HEK293 (cell line): ENCODE measurements around the gene AHRR.

Experiments used
- BCL11B ChIP-seq: fragments of 450-650 bp; formaldehyde crosslinking; IDR thresholded peaks from 2 replicates; pipeline ENCODE4 v1.5.1; 2016; ENCODE audit warnings: low read depth, missing biosample characterization, missing genetic modification characterization
- CTCF ChIP-seq: fragments of 450-650 bp; formaldehyde crosslinking; IDR thresholded peaks from 2 replicates; pipeline ENCODE4 v1.5.1; 2016; ENCODE audit warnings: missing biosample characterization, missing genetic modification characterization
- GLI4 ChIP-seq: fragments of 450-650 bp; formaldehyde crosslinking; IDR thresholded peaks from 2 replicates; pipeline ENCODE4 v1.5.1; 2016; ENCODE audit warnings: missing biosample characterization, missing genetic modification characterization
- HOXC10 ChIP-seq: sonication (generic); formaldehyde crosslinking; IDR thresholded peaks from 2 replicates; pipeline ENCODE4 v1.8.1; 2023; ENCODE audit warnings: mild to moderate bottlenecking, missing genetic modification reagents
- KLF17 ChIP-seq: fragments of 450-650 bp; formaldehyde crosslinking; IDR thresholded peaks from 2 replicates; pipeline ENCODE4 v1.5.1; 2016; ENCODE audit warnings: missing biosample characterization, missing genetic modification characterization
- KLF7 ChIP-seq: fragments of 450-650 bp; formaldehyde crosslinking; IDR thresholded peaks from 2 replicates; pipeline ENCODE4 v1.5.1; 2016; ENCODE audit warnings: missing biosample characterization, missing genetic modification characterization, borderline replicate concordance
- KLF9 ChIP-seq: fragments of 450-650 bp; formaldehyde crosslinking; IDR thresholded peaks from 2 replicates; pipeline ENCODE4 v1.5.1; 2016; ENCODE audit warnings: missing biosample characterization, missing genetic modification characterization, low read depth
- REST ChIP-seq: fragments of 450-650 bp; formaldehyde crosslinking; IDR thresholded peaks from 2 replicates; pipeline ENCODE4 v1.5.1; 2016; ENCODE audit warnings: missing biosample characterization, missing genetic modification characterization
- SCRT2 ChIP-seq: fragments of 450-650 bp; formaldehyde crosslinking; IDR thresholded peaks from 2 replicates; pipeline ENCODE4 v1.5.1; 2016; ENCODE audit warnings: missing biosample characterization, missing genetic modification characterization
- TCF7L2 ChIP-seq: IDR thresholded peaks from 2 replicates; pipeline ENCODE4 v1.6.1; 2011; ENCODE audit warnings: low read depth, mild to moderate bottlenecking, inconsistent platforms, low read length, moderate library complexity, borderline replicate concordance
- YY1 ChIP-seq: fragments of 450-650 bp; formaldehyde crosslinking; IDR thresholded peaks from 2 replicates; pipeline ENCODE4 v1.5.1; 2018; ENCODE audit warnings: missing biosample characterization, missing genetic modification characterization
- YY2 ChIP-seq: fragments of 450-650 bp; formaldehyde crosslinking; IDR thresholded peaks from 2 replicates; pipeline ENCODE4 v1.5.1; 2016; ENCODE audit warnings: missing biosample characterization, missing genetic modification characterization
- ZBTB1 ChIP-seq: fragments of 450-650 bp; formaldehyde crosslinking; IDR thresholded peaks from 2 replicates; pipeline ENCODE4 v1.5.1; 2016; ENCODE audit warnings: missing biosample characterization, missing genetic modification characterization
- ZFHX2 ChIP-seq: fragments of 450-650 bp; formaldehyde crosslinking; conservative IDR thresholded peaks from 2 replicates; pipeline ENCODE4 v1.5.1; 2016; ENCODE audit warnings: missing biosample characterization, missing genetic modification characterization
- ZNF148 ChIP-seq: fragments of 450-650 bp; formaldehyde crosslinking; IDR thresholded peaks from 2 replicates; pipeline ENCODE4 v1.5.0; 2017; ENCODE audit warnings: missing biosample characterization, missing genetic modification characterization, borderline replicate concordance
- ZNF155 ChIP-seq: fragments of 450-650 bp; formaldehyde crosslinking; IDR thresholded peaks from 2 replicates; pipeline ENCODE4 v1.5.1; 2016; ENCODE audit warnings: missing biosample characterization, missing genetic modification characterization
- ZNF169 ChIP-seq: fragments of 450-650 bp; formaldehyde crosslinking; IDR thresholded peaks from 2 replicates; pipeline ENCODE4 v1.5.1; 2016; ENCODE audit warnings: missing biosample characterization, missing genetic modification characterization
- ZNF184 ChIP-seq: fragments of 450-650 bp; IDR thresholded peaks from 2 replicates; pipeline ENCODE4 v1.5.1; 2018; ENCODE audit warnings: missing biosample characterization, mild to moderate bottlenecking, missing genetic modification characterization
- ZNF211 ChIP-seq: fragments of 450-650 bp; formaldehyde crosslinking; IDR thresholded peaks from 2 replicates; pipeline ENCODE4 v1.5.1; 2016; ENCODE audit warnings: low read depth, missing biosample characterization, missing genetic modification characterization
- ZNF248 ChIP-seq: fragments of 450-650 bp; formaldehyde crosslinking; IDR thresholded peaks from 2 replicates; pipeline ENCODE4 v1.5.1; 2017; ENCODE audit warnings: missing biosample characterization, missing genetic modification characterization
- ZNF280D ChIP-seq: fragments of 450-650 bp; formaldehyde crosslinking; IDR thresholded peaks from 2 replicates; pipeline ENCODE4 v1.5.1; 2016; ENCODE audit warnings: missing biosample characterization, missing genetic modification characterization
- ZNF362 ChIP-seq: fragments of 450-650 bp; formaldehyde crosslinking; IDR thresholded peaks from 2 replicates; pipeline ENCODE4 v1.5.1; 2016; ENCODE audit warnings: missing biosample characterization, missing genetic modification characterization
- ZNF366 ChIP-seq: fragments of 450-650 bp; formaldehyde crosslinking; conservative IDR thresholded peaks from 2 replicates; pipeline ENCODE4 v1.5.1; 2016; ENCODE audit warnings: missing biosample characterization, missing genetic modification characterization
- ZNF423 ChIP-seq: fragments of 450-650 bp; formaldehyde crosslinking; IDR thresholded peaks from 2 replicates; pipeline ENCODE4 v1.5.1; 2016; ENCODE audit warnings: missing biosample characterization, missing genetic modification characterization
- ZNF830 ChIP-seq: fragments of 450-650 bp; IDR thresholded peaks from 2 replicates; pipeline ENCODE4 v1.5.0; 2018; ENCODE audit warnings: missing biosample characterization, missing genetic modification characterization, low read depth, mild to moderate bottlenecking, moderate library complexity
- ZSCAN30 ChIP-seq: fragments of 450-650 bp; IDR thresholded peaks from 2 replicates; pipeline ENCODE4 v1.5.1; 2018; ENCODE audit warnings: missing biosample characterization, mild to moderate bottlenecking, missing genetic modification characterization, moderate library complexity

Gene AHRR

GRCh38 chr5:399296-400281 is 78.1 kb downstream of the AHRR start (continued):
- TF ChIP-seq ZNF280D (tag by site-specific recombination) (no peak), ZNF362 (tag by site-specific recombination) (no peak), ZFHX2 (tag by site-specific recombination) (peak; percentile 93), YY1 (tag by site-specific recombination) (0 out of 2 replicates have a peak, but pooled peaks have one; percentile 34), ZNF248 (tag by site-specific recombination) (no peak), ZNF169 (tag by site-specific recombination) (no peak), KLF7 (tag by site-specific recombination) (peak; percentile 35; the same call in 1 of the 2 replicates), KLF17 (tag by site-specific recombination) (peak; percentile 62), ZNF211 (tag by site-specific recombination) (no peak), GLI4 (tag by site-specific recombination) (no peak), ZNF423 (tag by site-specific recombination) (peak; percentile 89), ZNF366 (tag by site-specific recombination) (peak; percentile 92), TCF7L2 (peak; percentile 91), BCL11B (tag by site-specific recombination) (no peak; the same call in 1 of the 2 replicates), YY2 (tag by site-specific recombination) (no peak), SCRT2 (no peak), KLF9 (tag by site-specific recombination) (peak; percentile 11; the same call in 1 of the 2 replicates), REST (peak; percentile 46; the same call in 1 of the 2 replicates), ZBTB1 (tag by site-specific recombination) (0 out of 2 replicates have a peak, but pooled peaks have one; percentile 19), ZNF155 (tag by site-specific recombination) (no peak), ZSCAN30 (peak; percentile 91), ZNF830 (no peak), HOXC10 (CRISPR knock-in tag) (no peak), CTCF (peak; percentile 52; the same call in 1 of the 2 replicates), ZNF148 (tag by site-specific recombination) (no peak), ZNF184 (tag by site-specific recombination) (no peak)
